OCI-LY7 (cell line): ENCODE results near the gene UBP1. TPM values are rescaled to one million over a fixed set of nuclear protein-coding genes. Genes with fewer than 3 reads are reported as not detected.
"Not testable (repeated sequence)": the region's sequence is repeated elsewhere in the genome, so short reads cannot be mapped to it uniquely, and the experiment has no call there.

ENCODE experiments used
- BruUV-seq: library from RNA; stranded (reverse); fragments of 400-500 nt; replicated peaks from 2 replicates; lab custom pipeline; 2021; lab: Mats Ljungman, UMichigan
- CTCF ChIA-PET: fragments of 300-600 bp; sonication (Branson Sonifier 250); formaldehyde crosslinking; loops from one replicate; lab custom pipeline; 2022; ENCODE audit warnings: antibody characterized with exemption; ENCODE audit not compliant: unreplicated experiment; lab: Charles Lee
- POLR2A ChIA-PET: fragments of 300-600 bp; sonication (Branson Sonifier 250); formaldehyde crosslinking; loops from one replicate; lab custom pipeline; 2022; ENCODE audit warnings: antibody characterized with exemption; lab: Charles Lee
- DNase-seq: peaks from one replicate; pipeline ENCODE4 v3.0.0-alpha.2; 2015; ENCODE audit warnings: low spot score
- H2AFZ ChIP-seq: fragments of 200-600 bp; sonication (generic), shearing (Covaris generic); 2 replicates; pipeline ENCODE4 v1.6.1; 2014; ENCODE audit warnings: mild to moderate bottlenecking, antibody characterized with exemption, low read length, moderate library complexity
- H3K27ac ChIP-seq: fragments of 200-600 bp; sonication (generic); 2 replicates; pipeline ENCODE4 v1.5.1; 2014; ENCODE audit warnings: mixed run types, low read depth, mild to moderate bottlenecking, moderate library complexity, low read length, inconsistent platforms; ENCODE audit not compliant: poor library complexity, severe bottlenecking
- H3K36me3 ChIP-seq: fragments of 200-600 bp; sonication (generic); 2 replicates; pipeline ENCODE4 v1.6.1; 2014; ENCODE audit warnings: mild to moderate bottlenecking, antibody characterized with exemption, low read length, moderate library complexity, mixed read lengths; ENCODE audit not compliant: insufficient read depth
- H3K4me1 ChIP-seq: fragments of 200-600 bp; sonication (generic); 2 replicates; pipeline ENCODE4 v1.5.1; 2014; ENCODE audit warnings: mild to moderate bottlenecking, low read length; ENCODE audit not compliant: insufficient read depth, poor library complexity, severe bottlenecking
- H3K4me2 ChIP-seq: fragments of 200-600 bp; sonication (generic); 2 replicates; pipeline ENCODE4 v1.6.1; 2014; ENCODE audit warnings: mild to moderate bottlenecking, low read length
- H3K4me3 ChIP-seq: fragments of 200-600 bp; sonication (generic); 2 replicates; pipeline ENCODE4 v1.5.1; 2014; ENCODE audit warnings: mild to moderate bottlenecking, low read depth, low read length; ENCODE audit not compliant: poor library complexity, severe bottlenecking
- H3K79me2 ChIP-seq: fragments of 200-600 bp; sonication (generic); 2 replicates; pipeline ENCODE4 v1.6.1; 2016; ENCODE audit warnings: low read depth, mild to moderate bottlenecking, low read length, moderate library complexity, mixed read lengths; ENCODE audit not compliant: insufficient read depth
- H3K9me2 ChIP-seq: fragments of 200-600 bp; sonication (generic); 2 replicates; pipeline ENCODE4 v1.6.1; 2016; ENCODE audit warnings: mild to moderate bottlenecking, low read length, mixed read lengths; ENCODE audit not compliant: insufficient read depth
- H3K9me3 ChIP-seq: fragments of 200-600 bp; sonication (generic); 2 replicates; pipeline ENCODE4 v1.6.1; 2014; ENCODE audit warnings: mild to moderate bottlenecking, mixed run types, low read length, mixed read lengths
- H4K20me1 ChIP-seq: fragments of 200-600 bp; sonication (generic); 2 replicates; pipeline ENCODE4 v1.6.1; 2014; ENCODE audit warnings: mild to moderate bottlenecking, antibody characterized with exemption, low read length, moderate library complexity, mixed read lengths; ENCODE audit not compliant: insufficient read depth
- CTCF ChIP-seq: fragments of 200-600 bp; sonication (generic); conservative IDR thresholded peaks from 2 replicates; pipeline ENCODE4 v1.5.1; 2014; ENCODE audit warnings: mild to moderate bottlenecking, antibody characterized with exemption, low read length, moderate library complexity, mixed read lengths
- EZH2phosphoT487 ChIP-seq: fragments of 200-600 bp; sonication (generic); IDR thresholded peaks from 2 replicates; pipeline ENCODE4 v1.6.1; 2018; ENCODE audit warnings: low read depth, borderline replicate concordance, mild to moderate bottlenecking, mixed run types, antibody characterized with exemption, low read length, moderate library complexity, mixed read lengths
- intact Hi-C: fragments of 100-400 bp; cut with micrococcal nuclease; formaldehyde crosslinking; loops from one replicate; pipeline ENCODE4 v1.10.0; 2022; ENCODE audit not compliant: unreplicated experiment
- total RNA-seq, 2 experiments: library from RNA; depleted of rRNA in 1 of 2; stranded (reverse); fragments of >200 nt in 1 of 2; shearing (Covaris generic) in 1 of 2; gene quantifications; 2 replicates each; pipeline ENCODE4 v1.2.3, GENCODE V29; 2014 to 2022

Gene UBP1
- total RNA-seq, 2 experiments from 2014 or later: 73.0 to 83.8 TPM

- H3K9me3 ChIP-seq: no peaks in the 10 kb centered on the region
- no peak overlapping the region for H3K27ac ChIP-seq
- H3K4me1 ChIP-seq: no peaks in the 10 kb centered on the region
- no TSS peak for BruUV-seq
- no peaks in the 10 kb centered on the region for H4K20me1 ChIP-seq
- H3K36me3 ChIP-seq: no peaks in the 10 kb centered on the region
- H3K79me2 ChIP-seq: no peaks in the 10 kb centered on the region
- H3K4me3 ChIP-seq: no peak overlapping the region
- ChIA-PET CTCF (no interaction called here), POLR2A (interaction anchor here (0.6 to 0.7 kb wide), 3 partner anchors 8 to 1958 kb away, joined by 3 to 6 read pairs (median 5); no protein-coding TSS in a partner anchor)
- intact Hi-C loops: no loop called here
- DNase-seq: no peak
- no peaks in the 10 kb centered on the region for H3K9me2 ChIP-seq
- H3K4me2 ChIP-seq: no peak overlapping the region
- no peak overlapping the region for H2AFZ ChIP-seq
- TF ChIP-seq CTCF (no peak), EZH2phosphoT487 (no peak)
Measured at GRCh38 chr3:33358172-33358781, 81.9 kb downstream of the UBP1 start.

GRCh38 chr3:33355611-33356010 is 84.6 kb downstream of the UBP1 start:
- Histone ChIP-seq H3K4me3 (no peak overlapping the region), H3K4me2 (no peak overlapping the region), H3K4me1 (no peaks in the 10 kb centered on the region), H3K36me3 (no peaks in the 10 kb centered on the region), H3K9me3 (no peaks in the 10 kb centered on the region), H3K27ac (no peak overlapping the region), H2AFZ (no peak overlapping the region), H4K20me1 (no peaks in the 10 kb centered on the region), H3K79me2 (no peaks in the 10 kb centered on the region), H3K9me2 (no peaks in the 10 kb centered on the region)
- no peak for DNase-seq
- BruUV-seq: no TSS peak
- ChIA-PET CTCF (no interaction called here), POLR2A (no interaction called here)
- intact Hi-C loops: no loop called here
- TF ChIP-seq CTCF: no peak

DNA sequence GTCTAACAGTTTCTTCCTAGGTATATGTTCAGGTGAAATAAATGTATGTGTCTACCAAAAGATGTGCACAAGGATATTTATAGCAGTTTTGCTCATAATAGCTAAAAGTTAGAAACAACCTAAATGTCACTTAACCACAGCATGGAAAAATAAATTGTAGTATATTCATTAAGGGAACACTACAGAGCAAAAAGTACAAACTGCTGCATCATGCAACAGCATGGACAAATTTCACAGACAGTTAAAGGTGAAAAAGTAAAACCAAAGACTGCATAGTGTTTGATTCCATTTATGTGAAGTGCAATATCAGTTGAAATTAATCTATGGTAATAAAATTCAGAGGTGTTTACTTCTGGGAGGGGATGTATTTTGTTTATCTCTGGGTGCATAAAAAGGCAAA is 100.4 kb downstream of the UBP1 start:
- no peaks in the 10 kb centered on the region for H3K9me3 ChIP-seq
- H3K9me2 ChIP-seq: no peaks in the 10 kb centered on the region
- H3K4me1 ChIP-seq: no peaks in the 10 kb centered on the region
- CTCF ChIA-PET: no interaction called here
- intact Hi-C loops: no loop called here
- no peak overlapping the region for H3K27ac ChIP-seq
- H3K4me2 ChIP-seq: no peak overlapping the region
- no peaks in the 10 kb centered on the region for H3K36me3 ChIP-seq
- DNase-seq: no peak
- no peaks in the 10 kb centered on the region for H4K20me1 ChIP-seq
- POLR2A ChIA-PET: no interaction called here
- no TSS peak for BruUV-seq
- no peak overlapping the region for H2AFZ ChIP-seq
- no peak for TF ChIP-seq EZH2phosphoT487
- no peak for TF ChIP-seq CTCF
- H3K4me3 ChIP-seq: no peak overlapping the region
- no peaks in the 10 kb centered on the region for H3K79me2 ChIP-seq

DNA sequence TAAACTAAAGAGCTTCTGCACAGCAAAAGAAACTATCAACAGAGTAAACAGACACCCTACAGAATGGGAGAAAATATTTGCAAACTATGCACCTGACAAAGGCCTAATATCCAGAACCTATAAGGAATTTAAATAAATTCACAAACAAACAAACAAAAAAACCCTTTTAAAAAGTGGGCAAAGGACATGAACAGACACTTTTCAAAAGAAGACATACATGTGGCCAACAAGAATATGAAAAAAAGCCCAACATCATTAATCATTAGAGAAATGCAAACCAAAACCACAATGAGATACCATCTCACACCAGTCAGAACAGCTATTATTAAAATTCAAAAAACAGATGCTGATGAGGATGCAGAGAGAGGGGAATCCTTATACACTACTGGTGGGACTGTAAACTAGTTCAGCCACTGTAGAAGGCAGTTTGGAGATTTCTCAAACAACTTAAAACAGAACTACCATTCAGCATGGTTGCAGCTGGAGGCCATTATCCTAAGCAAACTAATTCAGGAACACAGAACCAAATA is 101.2 kb downstream of the UBP1 start:
- H4K20me1 ChIP-seq, H3K27ac ChIP-seq, DNase-seq, H3K4me2 ChIP-seq, H3K9me2 ChIP-seq, H3K4me1 ChIP-seq, H3K36me3 ChIP-seq, H3K79me2 ChIP-seq, intact Hi-C loops, BruUV-seq, H3K9me3 ChIP-seq, H3K4me3 ChIP-seq, H2AFZ ChIP-seq: not testable (repeated sequence)
- CTCF ChIA-PET: interaction anchor here (0.5 kb wide), 1 partner anchor 11 kb away, joined by 3 read pairs; no protein-coding TSS in a partner anchor
- POLR2A ChIA-PET: interaction anchor here (0.7 to 1.1 kb wide), 2 partner anchors 217 to 350 kb away, joined by 3 read pairs; no protein-coding TSS in a partner anchor
